HG03060 (cell line): ENCODE data around the gene ADARB1.

Experiments used
- ATAC-seq: cut with Tn5 transposase; IDR thresholded peaks from one replicate; pipeline ENCODE4 v1.9.1; 2021; ENCODE audit warnings: low read depth, moderate number of reproducible peaks; ENCODE audit not compliant: unreplicated experiment

Gene ADARB1

GRCh38 chr21:45187646-45188045, 113.3 kb downstream of the ADARB1 start:
- ATAC-seq = no peak

- no peak for ATAC-seq
Observed at GRCh38 chr21:45190013-45190412, 115.6 kb downstream of the ADARB1 start.

- ATAC-seq = no peak
Observed at GRCh38 chr21:45192332-45192731, 118.0 kb downstream of the ADARB1 start.

GRCh38 chr21:45196620-45197019, 122.2 kb downstream of the ADARB1 start:
- no peak for ATAC-seq

DNA sequence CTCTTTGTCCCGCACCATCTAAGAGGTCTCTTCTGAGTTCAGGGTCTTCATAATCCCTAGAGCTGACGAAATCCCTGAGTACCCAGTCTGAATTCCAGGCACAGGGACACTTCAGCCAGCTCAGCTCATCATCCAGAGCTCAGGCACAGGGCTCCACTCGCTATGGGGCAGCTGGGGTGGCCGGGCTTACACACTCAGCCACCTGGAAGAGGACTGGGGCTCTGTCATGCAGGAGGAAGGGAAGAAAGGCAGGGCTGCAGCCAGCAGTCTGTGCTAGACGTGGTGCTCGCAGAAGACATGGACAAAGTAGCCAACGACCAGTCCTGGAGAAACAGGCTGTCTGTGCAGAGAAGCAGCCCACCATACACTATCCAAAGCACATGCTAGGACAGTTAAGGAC, 124.8 kb downstream of the ADARB1 start:
- ATAC-seq = no peak

DNA sequence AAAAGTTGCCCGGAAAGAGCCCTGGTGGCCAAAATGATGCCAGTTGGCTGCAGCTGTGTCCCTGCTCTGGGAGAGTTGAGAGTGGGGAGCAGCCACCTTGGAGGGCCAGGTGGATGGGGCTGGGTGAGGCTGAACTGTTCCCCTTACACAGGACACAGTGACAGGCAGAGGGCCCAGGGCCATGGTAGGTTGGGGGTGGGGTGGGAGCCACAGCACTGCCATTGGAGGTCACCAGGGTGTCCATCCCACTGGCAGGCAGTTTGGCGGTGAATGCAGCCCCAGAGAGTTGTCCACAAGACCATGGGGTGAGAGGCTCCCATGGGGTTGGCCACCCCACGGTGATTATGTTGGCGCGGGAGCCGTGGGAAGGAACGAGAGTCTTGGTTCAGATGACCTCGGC, 125.7 kb downstream of the ADARB1 start:
- ATAC-seq = no peak

DNA sequence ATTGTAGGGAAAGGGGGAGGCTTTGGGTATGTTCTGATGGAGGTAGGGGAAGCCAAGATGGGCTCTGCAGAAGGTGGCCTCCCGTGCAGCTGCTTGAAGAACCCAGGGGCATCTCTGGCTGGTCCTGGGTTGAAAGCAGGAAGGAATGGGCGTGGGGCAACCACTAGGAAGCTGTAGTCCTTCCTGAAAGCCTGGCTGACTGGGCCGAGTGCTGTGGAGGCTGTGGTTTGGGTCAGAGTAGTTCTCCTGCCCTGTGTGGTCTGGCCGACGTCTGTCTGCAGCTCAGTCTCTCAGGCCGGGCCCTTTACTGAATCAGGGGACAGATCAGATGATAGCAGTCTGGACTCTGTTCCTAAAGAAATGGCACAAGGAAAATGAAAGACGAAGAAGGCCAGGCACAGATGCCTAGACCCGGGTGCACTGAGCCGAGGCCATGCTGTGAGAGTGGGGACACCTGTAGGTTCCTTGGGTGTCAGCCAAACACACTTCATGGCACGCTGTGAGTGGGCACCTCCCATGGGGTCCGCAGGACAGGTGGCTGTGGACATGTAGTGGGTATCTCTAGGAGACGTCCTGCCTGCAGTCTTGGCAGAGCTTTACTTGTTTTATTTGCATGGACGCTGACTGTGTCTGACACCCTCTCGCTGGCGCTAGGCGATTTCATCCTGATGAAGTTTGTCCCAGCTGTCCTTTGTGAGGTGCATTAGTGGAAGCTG, 126.4 kb downstream of the ADARB1 start:
- no peak for ATAC-seq

- no peak for ATAC-seq
Observed at GRCh38 chr21:45202344-45202743, 128.0 kb downstream of the ADARB1 start.

GRCh38 chr21:45202889-45203288, 128.5 kb downstream of the ADARB1 start:
- no peak for ATAC-seq

DNA sequence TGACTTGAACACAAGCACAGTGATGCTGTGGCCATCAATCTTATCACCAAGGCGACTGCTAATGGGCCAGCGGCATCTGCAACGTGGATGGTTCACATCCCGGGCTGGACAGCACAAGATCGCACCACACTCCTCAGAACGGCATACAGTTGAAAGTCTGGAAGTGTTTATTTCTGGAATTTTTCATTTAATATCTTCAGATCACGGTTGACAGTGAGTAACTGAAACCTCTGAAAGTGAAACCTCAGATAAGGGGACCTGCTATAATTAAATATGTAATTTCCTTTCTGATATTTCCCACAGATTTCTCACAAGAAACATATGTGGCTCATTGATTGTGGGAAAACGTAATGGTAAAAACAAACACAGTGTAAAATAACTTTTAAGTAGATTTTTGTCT, 129.6 kb downstream of the ADARB1 start:
- no peak for ATAC-seq

GRCh38 chr21:45204395-45204794, 130.0 kb downstream of the ADARB1 start:
- ATAC-seq = no peak

DNA sequence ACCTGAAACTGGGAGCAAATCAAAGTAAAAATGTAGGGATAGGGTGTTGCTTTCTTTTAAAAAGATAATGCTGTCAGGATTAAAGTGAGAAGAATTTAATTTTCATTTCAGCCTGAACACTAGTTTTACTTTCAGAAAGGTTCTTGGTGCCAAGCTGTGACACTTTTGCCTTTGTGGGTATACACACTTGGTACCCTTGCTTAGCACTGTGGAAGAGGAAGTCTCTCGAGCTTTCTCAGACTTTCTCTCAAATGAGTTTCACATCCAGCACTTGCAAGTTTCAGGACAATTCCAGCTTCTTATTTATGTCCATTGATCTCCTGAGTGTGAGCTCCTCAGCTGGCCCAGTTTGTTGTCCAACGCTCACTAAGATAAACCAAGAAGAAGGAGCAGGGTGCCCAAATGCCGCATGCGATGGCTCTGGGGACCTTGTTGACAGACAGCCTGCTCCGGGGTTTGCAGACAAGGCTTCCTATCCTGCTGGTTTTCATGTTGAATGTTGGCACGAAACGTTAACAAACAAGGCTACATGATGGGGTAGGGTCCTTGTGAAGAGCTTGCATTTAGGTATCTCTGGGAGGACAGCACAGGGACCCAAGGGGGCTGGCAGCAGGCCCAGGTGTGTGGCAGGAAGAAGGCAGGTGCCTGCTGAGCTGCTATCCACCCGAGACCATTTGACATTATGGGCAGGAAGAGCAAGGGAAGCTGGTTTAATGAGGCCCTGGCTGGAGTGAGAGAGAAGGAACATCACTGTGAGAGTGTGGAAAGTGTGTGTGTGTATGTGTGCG, 133.7 kb downstream of the ADARB1 start:
- no peak for ATAC-seq

DNA sequence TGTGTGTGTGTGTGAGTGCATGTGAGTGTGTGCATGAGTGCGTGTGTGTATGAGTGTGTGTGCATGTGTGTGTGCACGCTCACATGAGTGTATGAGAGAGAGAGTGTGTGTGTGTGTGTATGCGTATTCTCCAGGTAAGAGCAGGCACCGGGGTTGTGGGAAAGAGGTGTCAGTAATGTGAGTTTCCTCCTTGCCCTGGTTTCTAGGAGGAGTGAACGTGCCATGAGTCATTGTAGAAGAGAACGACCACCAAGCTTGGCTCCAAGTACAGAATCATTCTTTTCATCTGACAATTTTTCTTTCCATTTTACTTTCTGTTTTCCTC, 134.2 kb downstream of the ADARB1 start:
- ATAC-seq = no peak

GRCh38 chr21:45209046-45209445, 134.7 kb downstream of the ADARB1 start:
- no peak for ATAC-seq

DNA sequence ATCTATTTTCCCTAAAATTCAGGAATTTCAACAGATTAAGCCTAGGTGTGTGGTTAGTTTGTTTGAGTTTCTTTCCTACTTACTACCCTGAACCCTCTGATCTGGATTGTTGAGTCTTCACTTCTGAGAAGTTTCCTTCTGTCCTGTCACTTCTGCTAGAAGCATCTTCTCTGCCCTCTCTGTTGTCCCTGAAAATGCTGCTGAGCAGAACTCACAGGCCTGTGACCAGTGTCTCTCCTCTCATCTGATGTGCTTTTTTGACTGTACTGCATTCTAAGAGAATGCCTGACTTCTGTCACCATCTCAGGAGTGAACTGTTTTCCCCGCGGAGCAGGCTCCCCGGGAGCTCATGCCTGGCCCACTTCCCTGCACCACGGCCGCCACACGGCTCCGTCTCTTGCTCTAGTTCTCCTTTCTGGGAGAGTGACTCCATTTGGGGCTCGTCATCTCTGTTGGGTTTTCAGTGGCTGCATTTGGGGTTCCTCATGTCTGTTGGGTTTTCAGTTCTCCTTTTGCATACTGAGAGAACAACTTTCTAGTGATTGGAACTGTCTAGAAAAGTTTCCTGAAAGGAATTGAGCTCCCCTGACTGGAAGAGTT, 135.4 kb downstream of the ADARB1 start:
- ATAC-seq = no peak

DNA sequence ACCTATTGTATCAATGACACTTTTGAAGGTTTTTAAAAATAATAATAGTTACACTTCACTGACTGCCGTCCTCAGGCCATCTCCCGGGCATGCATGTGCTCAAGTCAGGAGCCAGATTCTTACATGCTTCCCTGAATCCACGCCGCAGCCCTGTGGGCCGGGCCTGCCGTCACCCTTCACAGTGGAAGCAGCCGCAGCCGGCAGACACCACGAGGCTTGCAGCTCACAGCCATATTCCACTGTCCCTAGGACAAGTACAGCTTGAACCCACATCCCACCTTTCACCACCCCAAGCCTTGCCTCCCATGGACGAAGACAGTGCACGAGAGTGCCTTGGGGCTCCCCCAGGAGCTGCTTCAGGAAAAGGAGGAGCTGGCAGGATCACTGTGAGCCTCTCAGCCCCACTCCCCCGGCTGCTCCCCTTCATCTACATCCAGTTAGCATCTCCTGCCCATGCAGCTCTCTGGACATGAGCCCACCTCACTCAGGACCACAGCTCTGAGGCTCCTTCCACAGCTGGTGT, 136.1 kb downstream of the ADARB1 start:
- no peak for ATAC-seq

DNA sequence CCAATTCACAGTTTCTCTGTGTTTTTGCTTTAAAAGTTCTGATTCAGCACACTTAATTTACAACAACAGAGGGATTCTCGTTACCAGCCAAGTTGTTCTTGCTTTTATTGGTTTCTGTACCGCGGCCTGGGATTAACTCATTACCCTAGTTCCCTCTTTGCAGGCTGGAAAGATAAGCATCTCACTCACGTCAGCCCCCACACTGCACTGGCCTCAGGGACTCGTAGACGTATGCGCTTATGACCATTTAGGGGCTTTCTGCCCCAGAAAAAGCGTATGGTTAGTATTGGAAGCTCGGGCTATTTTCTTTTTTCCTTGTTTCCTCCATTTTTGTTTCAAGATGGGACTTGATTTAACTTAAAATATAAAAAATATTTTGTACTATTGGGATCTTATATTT, 137.3 kb downstream of the ADARB1 start:
- ATAC-seq = no peak

GRCh38 chr21:45213392-45213791, 139.0 kb downstream of the ADARB1 start:
- no peak for ATAC-seq

DNA sequence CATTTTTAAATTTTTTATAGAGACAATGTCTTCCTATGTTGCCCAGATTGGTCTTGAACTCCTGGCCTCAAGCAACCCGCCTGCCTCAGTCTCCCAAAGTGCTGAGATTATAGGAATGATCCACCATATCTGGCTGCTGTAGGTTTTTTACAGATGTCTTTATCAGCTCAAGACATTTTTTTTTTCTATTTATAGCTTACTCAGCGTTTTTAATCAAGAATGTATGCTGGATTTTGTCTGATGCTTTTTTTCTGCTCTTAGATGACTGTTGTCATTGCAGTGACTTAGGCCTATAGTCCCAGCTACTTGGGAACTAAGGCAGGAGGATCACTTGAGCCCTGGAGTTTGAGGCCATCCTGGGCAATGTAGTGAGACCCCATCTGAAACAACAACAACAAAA, 140.8 kb downstream of the ADARB1 start:
- ATAC-seq = no peak

GRCh38 chr21:45217010-45217409, 142.6 kb downstream of the ADARB1 start:
- ATAC-seq = no peak

DNA sequence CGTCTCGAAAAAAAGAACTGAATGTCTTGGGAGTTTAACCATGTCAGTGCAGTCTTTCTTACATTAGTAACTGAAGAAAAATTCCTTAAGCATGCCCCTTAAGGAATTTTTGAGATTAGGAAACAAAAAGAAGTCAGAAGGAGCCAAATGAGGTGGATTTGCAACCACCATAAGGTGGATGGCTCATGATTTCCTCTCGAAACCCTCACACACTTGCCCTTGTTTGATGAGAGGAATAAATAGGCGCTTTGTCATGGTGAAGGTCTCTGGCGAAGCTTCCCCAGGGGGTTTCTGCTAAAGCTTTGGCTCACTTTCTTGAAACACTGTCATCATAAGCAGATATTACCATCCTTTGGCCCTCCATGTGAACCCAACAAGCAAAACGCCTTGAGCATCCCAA, 145.1 kb downstream of the ADARB1 start:
- no peak for ATAC-seq

DNA sequence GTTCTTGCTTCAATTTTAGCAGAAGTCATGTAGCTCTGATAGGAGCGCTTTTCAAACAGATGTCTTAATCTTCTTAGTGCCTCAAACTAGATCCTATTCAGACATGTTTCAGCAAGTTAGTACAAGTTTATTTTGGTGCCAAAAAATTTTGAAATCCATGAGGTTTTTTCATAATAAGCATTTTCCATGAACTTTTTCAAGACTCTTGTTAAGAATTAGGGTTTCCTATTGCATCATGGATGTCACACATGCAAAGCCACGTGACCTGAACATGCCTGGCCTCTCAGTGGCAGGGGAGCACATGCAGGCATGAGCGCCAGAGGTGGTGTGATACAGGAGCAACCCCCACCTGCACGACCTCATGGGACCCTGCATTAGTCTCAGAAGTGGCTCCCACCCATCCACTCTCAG, 145.7 kb downstream of the ADARB1 start:
- no peak for ATAC-seq
